GM23248 (cell line): Measurements from ENCODE around the gene CNTN4. TPM values are rescaled to one million over a fixed set of nuclear protein-coding genes. Genes with fewer than 3 reads are reported as not detected.
"Not testable (repeated sequence)": the region's sequence is repeated elsewhere in the genome, so short reads cannot be mapped to it uniquely, and the experiment has no call there.

Experiments
- DNase-seq: peaks from one replicate; pipeline ENCODE4 v3.0.0-alpha.2; 2015
- H2AFZ ChIP-seq: fragments of 200-600 bp; sonication (generic); 2 replicates; pipeline ENCODE4 v1.6.1; 2016; ENCODE audit warnings: antibody characterized with exemption
- H3F3A ChIP-seq: fragments of 200-600 bp; sonication (generic); 2 replicates; pipeline ENCODE4 v1.6.1; 2016; ENCODE audit warnings: mild to moderate bottlenecking, antibody characterized with exemption, mixed run types; ENCODE audit not compliant: insufficient read depth
- H3K27ac ChIP-seq: fragments of 200-600 bp; sonication (generic); 2 replicates; pipeline ENCODE4 v1.5.1; 2016; ENCODE audit warnings: mild to moderate bottlenecking
- H3K27me3 ChIP-seq: fragments of 200-600 bp; sonication (generic); replicated peaks from 2 replicates; pipeline ENCODE4 v1.6.1; 2016; ENCODE audit warnings: mild to moderate bottlenecking; ENCODE audit not compliant: insufficient read depth
- H3K36me3 ChIP-seq: fragments of 200-600 bp; sonication (generic); 2 replicates; pipeline ENCODE4 v1.6.1; 2016; ENCODE audit warnings: low read depth, mild to moderate bottlenecking
- H3K4me1 ChIP-seq: fragments of 200-600 bp; sonication (generic); 2 replicates; pipeline ENCODE4 v1.6.1; 2016; ENCODE audit warnings: mild to moderate bottlenecking; ENCODE audit not compliant: insufficient read depth
- H3K4me2 ChIP-seq: fragments of 200-600 bp; sonication (generic); one replicate; pipeline ENCODE4 v1.6.1; 2016; ENCODE audit warnings: mild to moderate bottlenecking; ENCODE audit not compliant: unreplicated experiment
- H3K4me3 ChIP-seq: fragments of 200-600 bp; sonication (generic); 2 replicates; pipeline ENCODE4 v1.5.1; 2016; ENCODE audit warnings: mild to moderate bottlenecking
- H3K79me2 ChIP-seq: fragments of 200-600 bp; sonication (generic); 2 replicates; pipeline ENCODE4 v1.6.1; 2016; ENCODE audit warnings: mild to moderate bottlenecking; ENCODE audit not compliant: insufficient read depth
- H3K9ac ChIP-seq: fragments of 200-600 bp; sonication (generic); 2 replicates; pipeline ENCODE4 v1.6.1; 2016; ENCODE audit warnings: mild to moderate bottlenecking
- H3K9me2 ChIP-seq: fragments of 200-600 bp; sonication (generic); 2 replicates; pipeline ENCODE4 v1.6.1; 2016; ENCODE audit warnings: mixed run types, mild to moderate bottlenecking, moderate library complexity; ENCODE audit not compliant: insufficient read depth
- H3K9me3 ChIP-seq: fragments of 200-600 bp; sonication (generic); one replicate; pipeline ENCODE4 v1.6.1; 2017; ENCODE audit warnings: low read depth
- H4K20me1 ChIP-seq: fragments of 200-600 bp; sonication (generic); 2 replicates; pipeline ENCODE4 v1.6.0; 2016; ENCODE audit not compliant: insufficient read depth
- EZH2 ChIP-seq: fragments of 200-600 bp; sonication (generic); IDR thresholded peaks from 2 replicates; pipeline ENCODE4 v1.6.1; 2018; ENCODE audit warnings: antibody characterized with exemption, mild to moderate bottlenecking; ENCODE audit not compliant: insufficient read depth, poor library complexity, severe bottlenecking
- EZH2phosphoT487 ChIP-seq: fragments of 200-600 bp; sonication (generic); IDR thresholded peaks from 2 replicates; pipeline ENCODE4 v1.6.1; 2018; ENCODE audit warnings: antibody characterized with exemption, moderate library complexity, mild to moderate bottlenecking, low read depth; ENCODE audit not compliant: insufficient read depth
- whole genome bisulfite sequencing, 2 experiments: methylation state at CpG; one replicate each; pipeline ENCODE4 v1.1.6; 2015 to 2017; ENCODE audit warnings: low lambda C conversion rate in 2 of 2, low coverage in 1 of 2; ENCODE audit errors: missing lambda C conversion rate in 2 of 2; 5-methylcytosine and 5-hydroxymethylcytosine counted together
- in situ Hi-C: fragments of 300-500 bp; cut with MboI; formaldehyde crosslinking; loops from 2 replicates; pipeline ENCODE4 v1.15.0; 2020
- polyA plus RNA-seq: library from polyadenylated mRNA; unstranded; fragments of >200 nt; fragmentation: Nextera tagmentation; extraction: Ambion mirVana; gene quantifications from 2 replicates; pipeline ENCODE4 v1.2.1, GENCODE V29; 2016
- total RNA-seq: library from RNA; depleted of rRNA; stranded (reverse); fragments of >200 nt; shearing (Covaris generic); gene quantifications from 2 replicates; pipeline ENCODE4 v1.2.3, GENCODE V29; 2014

CNTN4 gene
- total and polyA plus RNA-seq, 2 experiments from 2014 or later, result not detected

GRCh38 chr3:2904054-2904453 lies 805.4 kb downstream of the CNTN4 start:
- Histone ChIP-seq H3K27me3 (no peaks in the 10 kb centered on the region), H3K4me2 (no peak overlapping the region), H3K4me1 (no peaks in the 10 kb centered on the region), H4K20me1 (no peaks in the 10 kb centered on the region), H3K9ac (no peak overlapping the region), H3K27ac (no peak overlapping the region), H2AFZ (no peak overlapping the region), H3K79me2 (no peaks in the 10 kb centered on the region), H3K9me3 (no peaks in the 10 kb centered on the region), H3F3A (no peaks in the 10 kb centered on the region), H3K4me3 (no peak overlapping the region), H3K36me3 (no peaks in the 10 kb centered on the region), H3K9me2 (no peaks in the 10 kb centered on the region)
- in situ Hi-C loops, result no loop called here
- DNase-seq, result no peak
- TF ChIP-seq EZH2phosphoT487 (no peak), EZH2 (no peak)
- 20% methylated on average over 2 of the region's 2 CpGs for WGBS, 2 experiments

DNA sequence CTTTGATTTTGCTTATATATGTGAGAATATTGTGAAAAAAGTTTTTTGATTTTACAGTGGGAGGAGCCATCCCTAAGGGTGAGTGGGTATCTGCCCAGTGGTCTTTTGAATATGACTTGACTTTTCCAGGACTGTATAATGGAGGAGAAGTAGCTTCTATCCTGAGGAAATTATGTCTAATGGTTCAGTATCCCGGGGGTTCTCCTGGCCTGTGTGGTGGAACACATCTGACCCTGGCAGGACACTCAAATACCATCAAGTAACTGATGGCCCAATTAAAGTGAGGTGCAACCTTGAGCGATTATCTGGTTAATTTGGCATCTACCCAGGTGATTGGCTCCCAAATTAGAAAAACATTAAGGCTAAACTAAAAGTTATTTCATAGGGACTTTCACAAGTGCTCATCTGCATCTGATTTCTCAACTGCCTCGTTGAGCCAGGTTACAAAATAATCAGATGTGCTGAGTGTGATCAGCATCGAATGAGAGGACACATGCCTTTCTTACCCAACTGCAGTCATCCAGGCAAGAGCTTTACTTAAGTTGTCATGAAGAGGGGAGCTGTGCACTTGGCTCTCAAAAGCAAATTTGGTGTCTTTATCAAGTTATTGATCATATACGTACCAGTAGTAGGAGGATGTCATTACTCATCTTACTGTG lies 810.2 kb downstream of the CNTN4 start:
- in situ Hi-C loops, result no loop called here
- no peak overlapping the region for H3K4me3 ChIP-seq
- 20% methylated on average over 5 of the region's 5 CpGs for WGBS, 2 experiments
- no peak overlapping the region for H3K9ac ChIP-seq
- no peak overlapping the region for H3K4me2 ChIP-seq
- H3K4me1 ChIP-seq, result no peaks in the 10 kb centered on the region
- no peaks in the 10 kb centered on the region for H3K27me3 ChIP-seq
- H3K9me2 ChIP-seq, result no peaks in the 10 kb centered on the region
- no peaks in the 10 kb centered on the region for H3K79me2 ChIP-seq
- no peak overlapping the region for H3K27ac ChIP-seq
- H2AFZ ChIP-seq, result no peak overlapping the region
- H3K9me3 ChIP-seq, result no peaks in the 10 kb centered on the region
- no peaks in the 10 kb centered on the region for H4K20me1 ChIP-seq
- no peak for DNase-seq
- no peak for TF ChIP-seq EZH2
- no peaks in the 10 kb centered on the region for H3K36me3 ChIP-seq
- H3F3A ChIP-seq, result no peaks in the 10 kb centered on the region

DNA sequence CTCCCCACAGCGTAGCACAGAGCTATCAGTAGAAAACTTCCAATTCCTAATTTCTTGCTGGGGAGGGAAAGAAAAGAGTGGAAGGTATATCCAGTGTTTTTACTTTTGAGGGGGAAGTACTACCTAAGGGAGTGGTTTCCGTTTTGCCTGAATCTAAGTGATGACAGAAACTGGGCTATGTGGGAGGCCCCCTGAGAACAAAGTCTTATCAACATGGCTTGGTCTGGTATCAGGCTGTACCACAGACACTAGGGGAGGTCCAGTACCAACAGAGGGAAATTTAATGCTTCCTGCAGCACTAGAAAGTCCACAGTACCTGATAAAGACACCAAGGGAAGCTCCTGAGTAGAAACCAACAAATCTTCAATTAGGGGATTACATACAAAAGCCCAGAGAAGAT lies 812.3 kb downstream of the CNTN4 start:
- in situ Hi-C loops, result no loop called here
- Histone ChIP-seq H3K4me3 (no peak overlapping the region), H3K4me2 (no peak overlapping the region), H3K9me2 (no peaks in the 10 kb centered on the region), H3K79me2 (no peaks in the 10 kb centered on the region), H3K4me1 (no peaks in the 10 kb centered on the region), H4K20me1 (no peaks in the 10 kb centered on the region), H3K27me3 (no peaks in the 10 kb centered on the region), H2AFZ (no peak overlapping the region), H3F3A (no peaks in the 10 kb centered on the region), H3K36me3 (no peaks in the 10 kb centered on the region), H3K9me3 (no peaks in the 10 kb centered on the region), H3K27ac (no peak overlapping the region), H3K9ac (no peak overlapping the region)
- WGBS, 2 experiments, result 29 to 33% methylated on average over 2 of the region's 2 CpGs
- no peak for DNase-seq
- TF ChIP-seq EZH2phosphoT487, result no peak
- no peak for TF ChIP-seq EZH2

DNA sequence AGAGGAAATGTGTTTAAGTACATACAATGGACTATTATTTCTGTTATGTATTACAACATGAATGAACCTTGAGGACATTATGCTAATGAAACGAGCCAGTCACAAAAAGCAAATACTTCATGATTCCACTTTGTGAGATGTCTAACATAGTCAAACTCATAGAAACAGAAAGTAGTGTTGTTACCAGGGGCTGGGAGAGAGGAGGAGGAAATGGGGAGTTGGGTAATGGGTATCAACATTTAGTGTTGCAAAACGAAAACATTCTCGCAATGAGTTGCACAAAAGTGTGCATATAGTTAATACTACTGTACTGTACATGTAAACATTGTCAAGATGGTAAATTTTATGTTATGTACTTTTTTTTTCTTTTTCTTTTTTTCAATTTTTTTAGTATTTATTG lies 817.2 kb downstream of the CNTN4 start:
- no peak overlapping the region for H3K27ac ChIP-seq
- WGBS, 2 experiments, result 46% methylated on average over 3 of the region's 3 CpGs
- H4K20me1 ChIP-seq, result no peaks in the 10 kb centered on the region
- H3K4me3 ChIP-seq, result no peak overlapping the region
- H3K4me2 ChIP-seq, result no peak overlapping the region
- no peaks in the 10 kb centered on the region for H3K4me1 ChIP-seq
- H3K79me2 ChIP-seq, result no peaks in the 10 kb centered on the region
- H3K27me3 ChIP-seq, result no peaks in the 10 kb centered on the region
- H3K9me3 ChIP-seq, result no peaks in the 10 kb centered on the region
- H3K9me2 ChIP-seq, result no peaks in the 10 kb centered on the region
- TF ChIP-seq EZH2 (no peak), EZH2phosphoT487 (no peak)
- no peak for DNase-seq
- no peaks in the 10 kb centered on the region for H3F3A ChIP-seq
- no peak overlapping the region for H3K9ac ChIP-seq
- no peak overlapping the region for H2AFZ ChIP-seq
- in situ Hi-C loops, result no loop called here
- H3K36me3 ChIP-seq, result no peaks in the 10 kb centered on the region

GRCh38 chr3:2916640-2917039 lies 818.0 kb downstream of the CNTN4 start:
- H3K36me3 ChIP-seq, DNase-seq, H3K4me3 ChIP-seq, in situ Hi-C loops, H3K27ac ChIP-seq, H3K79me2 ChIP-seq, H3K9me2 ChIP-seq, H3F3A ChIP-seq, H2AFZ ChIP-seq, H3K4me2 ChIP-seq, H3K9me3 ChIP-seq, H4K20me1 ChIP-seq, H3K4me1 ChIP-seq, H3K27me3 ChIP-seq, H3K9ac ChIP-seq: not testable (repeated sequence)
- WGBS, 2 experiments, result 71 to 77% methylated on average over 18 of the region's 25 CpGs
